Fibroblast of lung (primary cell): ENCODE measurements around the gene SEPTIN2. TPM values are rescaled to one million over a fixed set of nuclear protein-coding genes. Genes with fewer than 3 reads are reported as not detected.

Source experiments
- DNase-seq, 2 donors: peaks; one replicate each; pipeline versions ENCODE4 v3.0.0 to v3.0.0-alpha.2; 2010; ENCODE audit warnings: low read depth in 2 of 2
- H2AFZ ChIP-seq: 2 replicates; pipeline ENCODE4 v1.5.1; 2012; ENCODE audit warnings: low read length, control low read depth, inconsistent platforms
- H3K27ac ChIP-seq: 2 replicates; pipeline ENCODE4 v1.5.1; 2011; ENCODE audit warnings: low read length, control low read depth; ENCODE audit not compliant: insufficient read depth
- H3K27me3 ChIP-seq: 2 replicates; pipeline ENCODE4 v1.5.1; 2011; ENCODE audit warnings: mild to moderate bottlenecking, low read length; ENCODE audit not compliant: control insufficient read depth, insufficient read depth
- H3K36me3 ChIP-seq: 2 replicates; pipeline ENCODE4 v1.5.1; 2011; ENCODE audit warnings: low read length; ENCODE audit not compliant: control insufficient read depth, insufficient read depth
- H3K4me1 ChIP-seq: 2 replicates; pipeline ENCODE4 v1.5.1; 2011; ENCODE audit warnings: low read length; ENCODE audit not compliant: control insufficient read depth, insufficient read depth; ENCODE audit errors: extremely low read depth
- H3K4me2 ChIP-seq: 2 replicates; pipeline ENCODE4 v1.5.1; 2011; ENCODE audit warnings: low read length, control low read depth; ENCODE audit not compliant: insufficient read depth; ENCODE audit errors: extremely low read depth
- H3K4me3 ChIP-seq, 4 experiments: fragments of 200-600 bp in 1 of 4; sonication (generic) in 1 of 4; replicated peaks in 1 of 4; 2 replicates each; pipeline ENCODE4 v1.5.1; 2011 to 2016; ENCODE audit warnings: low read length in 4 of 4, low read depth in 3 of 4, mild to moderate bottlenecking in 3 of 4, control low read depth in 2 of 4, inconsistent platforms in 1 of 4, mixed read lengths in 1 of 4; ENCODE audit not compliant: insufficient read depth in 1 of 4; ENCODE audit errors: control extremely low read depth in 1 of 4
- H3K79me2 ChIP-seq: 2 replicates; pipeline ENCODE4 v1.5.1; 2012; ENCODE audit warnings: mild to moderate bottlenecking, low read length, inconsistent platforms; ENCODE audit not compliant: control insufficient read depth, insufficient read depth
- H3K9ac ChIP-seq: 2 replicates; pipeline ENCODE4 v1.5.1; 2011; ENCODE audit warnings: mild to moderate bottlenecking, low read length, control low read depth; ENCODE audit not compliant: insufficient read depth
- H3K9me3 ChIP-seq: 2 replicates; pipeline ENCODE4 v1.5.1; 2012; ENCODE audit warnings: low read depth, low read length; ENCODE audit not compliant: control insufficient read depth, insufficient read depth
- H4K20me1 ChIP-seq: 2 replicates; pipeline ENCODE4 v1.5.1; 2011; ENCODE audit warnings: low read length; ENCODE audit not compliant: control insufficient read depth, insufficient read depth; ENCODE audit errors: extremely low read depth
- CTCF ChIP-seq, 2 donors: IDR thresholded peaks in 1 of 2; conservative IDR thresholded peaks in 1 of 2; 1 replicate in 1 of 2; 2 replicates in 1 of 2; pipeline ENCODE4 v1.5.1; 2011 to 2012; ENCODE audit warnings: low read length in 2 of 2, control low read depth in 1 of 2, inconsistent platforms in 1 of 2, low read depth in 1 of 2, mild to moderate bottlenecking in 1 of 2
- EZH2 ChIP-seq: IDR thresholded peaks from 2 replicates; pipeline ENCODE4 v1.5.1; 2012; ENCODE audit warnings: low read length, control low read depth, mild to moderate bottlenecking; ENCODE audit errors: missing control alignments
- polyA plus RNA-seq, 2 donors: library from polyadenylated mRNA; depleted of rRNA in 1 of 2; stranded (reverse) in 1 of 2; unstranded in 1 of 2; fragments of >200 nt; gene quantifications; 2 replicates each; pipeline ENCODE4 v1.2.1, GENCODE V29; 2011 to 2012; ENCODE audit warnings: missing spikeins in 1 of 2
- total RNA-seq: library from RNA; depleted of rRNA; stranded (reverse); fragments of >200 nt; gene quantifications from 2 replicates; pipeline ENCODE4 v1.2.1, GENCODE V29; 2014

SEPTIN2 gene
- total and polyA plus RNA-seq, 2 donors (not counting 1 experiment from before 2014, with no cell fraction given) = 403 to 927 TPM

- no peak overlapping the region for H3K9ac ChIP-seq
- no peaks in the 10 kb centered on the region for H3K27me3 ChIP-seq
- no peak overlapping the region for H3K27ac ChIP-seq
- peaks cover 10% of the 10 kb centered on the region for H3K4me1 ChIP-seq
- H3K36me3 ChIP-seq = peaks cover 5% of the 10 kb centered on the region
- peak overlapping the region; percentile 40 for H3K4me2 ChIP-seq
- no peaks in the 10 kb centered on the region for H4K20me1 ChIP-seq
- H2AFZ ChIP-seq = no peak overlapping the region
- no peak overlapping the region for H3K4me3 ChIP-seq
- H3K9me3 ChIP-seq = no peaks in the 10 kb centered on the region
- no peak for TF ChIP-seq CTCF (conservative IDR thresholded peaks at IDR 0.05 in 1 of 2, IDR thresholded peaks at IDR 0.05 in 1 of 2; ENCODE audit: low read depth in 1 of 2, low read length in 2 of 2)
- TF ChIP-seq EZH2 = no peak
- no peak for DNase-seq
- H3K79me2 ChIP-seq = peaks cover 51% of the 10 kb centered on the region
These were observed 42.7 kb downstream of the SEPTIN2 start for GRCh38 chr2:241358470-241358869.

- no peak for TF ChIP-seq CTCF (conservative IDR thresholded peaks at IDR 0.05 in 1 of 2, IDR thresholded peaks at IDR 0.05 in 1 of 2; ENCODE audit: low read depth in 1 of 2, low read length in 2 of 2)
- TF ChIP-seq EZH2 = no peak
- Histone ChIP-seq H3K4me2 (no peak overlapping the region), H3K36me3 (peaks cover 2% of the 10 kb centered on the region), H3K9me3 (no peaks in the 10 kb centered on the region), H4K20me1 (no peaks in the 10 kb centered on the region), H3K9ac (no peak overlapping the region), H3K79me2 (peaks cover 57% of the 10 kb centered on the region), H2AFZ (no peak overlapping the region), H3K27me3 (no peaks in the 10 kb centered on the region), H3K27ac (no peak overlapping the region), H3K4me1 (peaks cover 12% of the 10 kb centered on the region), H3K4me3 (no peak overlapping the region)
- no peak for DNase-seq
These were observed 43.8 kb downstream of the SEPTIN2 start for GRCh38 chr2:241359481-241360045.

- TF ChIP-seq EZH2 = no peak
- TF ChIP-seq CTCF (conservative IDR thresholded peaks at IDR 0.05 in 1 of 2, IDR thresholded peaks at IDR 0.05 in 1 of 2; ENCODE audit: low read depth in 1 of 2, low read length in 2 of 2) = no peak
- H3K9me3 ChIP-seq = no peaks in the 10 kb centered on the region
- H3K4me1 ChIP-seq = peaks cover 3% of the 10 kb centered on the region
- no peak for DNase-seq
- H3K27ac ChIP-seq = no peak overlapping the region
- no peaks in the 10 kb centered on the region for H3K36me3 ChIP-seq
- no peak overlapping the region for H2AFZ ChIP-seq
- H3K9ac ChIP-seq = no peak overlapping the region
- no peaks in the 10 kb centered on the region for H3K27me3 ChIP-seq
- no peaks in the 10 kb centered on the region for H4K20me1 ChIP-seq
- H3K4me3 ChIP-seq = peak overlapping the region in 1 of 4 experiments; percentile 11
- H3K79me2 ChIP-seq = peaks cover 48% of the 10 kb centered on the region
- H3K4me2 ChIP-seq = peak overlapping the region; percentile 32
These were observed 47.7 kb downstream of the SEPTIN2 start for GRCh38 chr2:241363426-241363825.
